Right renal pelvis (tissue), 4 donors: ENCODE results near the gene UGT1A6. TPM values are rescaled to one million over a fixed set of nuclear protein-coding genes. Genes with fewer than 3 reads are reported as not detected.

Experiments
- DNase-seq, 4 donors: peaks; one replicate each; pipeline ENCODE4 v3.0.0-alpha.2; 2013; ENCODE audit warnings: low read depth in 4 of 4, low spot score in 3 of 4, missing footprints in 1 of 4
- polyA plus RNA-seq, 4 donors: library from polyadenylated mRNA; unstranded; fragments of 120-200 nt; gene quantifications; one replicate each; pipeline ENCODE4 v1.2.1, GENCODE V29; 2013; ENCODE audit not compliant: insufficient read length in 4 of 4

Gene UGT1A6
- polyA plus RNA-seq, 4 donors = 2.8 to 5.3 (median 3.6) TPM

DNA sequence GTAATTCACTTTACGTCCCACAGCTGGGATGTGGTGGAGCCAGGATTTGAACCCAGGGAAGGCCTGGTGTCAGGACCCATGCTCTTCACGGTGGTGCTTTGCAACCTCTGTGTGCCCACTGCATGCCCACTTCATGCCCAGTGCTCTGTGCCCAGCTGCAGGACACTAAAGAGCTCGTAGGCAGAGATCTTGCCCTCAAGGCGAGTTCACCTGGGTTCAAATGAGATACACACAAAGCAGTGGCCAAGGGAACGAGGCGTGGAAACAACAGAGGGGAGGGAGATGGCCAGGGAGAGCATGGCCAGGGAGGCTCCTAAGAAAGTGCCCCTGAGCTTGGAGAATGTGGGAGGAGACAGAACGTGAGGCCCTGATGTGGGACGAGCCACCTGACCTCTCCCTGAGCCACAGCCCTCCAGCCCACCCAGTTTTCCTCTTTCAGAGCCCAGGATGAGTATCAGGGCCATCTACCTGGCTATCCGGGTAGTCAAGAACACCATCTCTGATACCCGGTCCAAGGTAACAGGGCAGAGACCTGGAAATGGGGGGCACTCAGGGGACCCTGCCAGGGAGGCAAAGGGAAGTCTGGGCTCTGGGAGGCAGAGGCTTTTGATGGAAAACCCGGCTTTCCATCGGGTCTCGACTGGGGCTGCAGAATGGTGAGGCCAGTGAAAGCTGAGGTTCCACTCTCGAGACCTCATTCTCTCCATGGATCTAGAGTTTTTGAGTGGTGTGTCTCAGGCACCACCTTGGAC is 105.8 kb downstream of the UGT1A6 start:
- no peak for DNase-seq

- no peak for DNase-seq
These were observed 106.5 kb downstream of the UGT1A6 start for GRCh38 chr2:233799087-233799665.

GRCh38 chr2:233799716-233800115 is 107.0 kb downstream of the UGT1A6 start:
- no peak for DNase-seq

DNA sequence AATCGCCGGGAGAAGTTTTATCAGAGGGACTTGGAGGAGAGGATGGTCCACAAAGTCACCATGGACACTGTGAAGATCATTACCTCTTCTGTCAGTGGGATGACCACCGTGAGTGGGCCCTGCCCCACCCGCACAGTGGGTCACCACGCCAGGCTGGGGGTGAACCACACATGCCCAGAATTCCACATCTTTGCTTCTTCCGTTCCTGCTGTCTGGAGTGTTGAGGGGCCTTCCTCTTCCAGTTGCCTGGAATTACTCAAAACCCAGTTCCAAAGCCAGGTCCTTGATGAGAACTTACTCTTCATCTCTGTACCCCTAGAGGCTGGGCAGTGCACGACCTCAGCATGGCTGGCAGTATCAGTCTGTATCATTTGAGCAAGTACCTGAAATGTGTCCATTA is 107.5 kb downstream of the UGT1A6 start:
- DNase-seq = no peak

DNA sequence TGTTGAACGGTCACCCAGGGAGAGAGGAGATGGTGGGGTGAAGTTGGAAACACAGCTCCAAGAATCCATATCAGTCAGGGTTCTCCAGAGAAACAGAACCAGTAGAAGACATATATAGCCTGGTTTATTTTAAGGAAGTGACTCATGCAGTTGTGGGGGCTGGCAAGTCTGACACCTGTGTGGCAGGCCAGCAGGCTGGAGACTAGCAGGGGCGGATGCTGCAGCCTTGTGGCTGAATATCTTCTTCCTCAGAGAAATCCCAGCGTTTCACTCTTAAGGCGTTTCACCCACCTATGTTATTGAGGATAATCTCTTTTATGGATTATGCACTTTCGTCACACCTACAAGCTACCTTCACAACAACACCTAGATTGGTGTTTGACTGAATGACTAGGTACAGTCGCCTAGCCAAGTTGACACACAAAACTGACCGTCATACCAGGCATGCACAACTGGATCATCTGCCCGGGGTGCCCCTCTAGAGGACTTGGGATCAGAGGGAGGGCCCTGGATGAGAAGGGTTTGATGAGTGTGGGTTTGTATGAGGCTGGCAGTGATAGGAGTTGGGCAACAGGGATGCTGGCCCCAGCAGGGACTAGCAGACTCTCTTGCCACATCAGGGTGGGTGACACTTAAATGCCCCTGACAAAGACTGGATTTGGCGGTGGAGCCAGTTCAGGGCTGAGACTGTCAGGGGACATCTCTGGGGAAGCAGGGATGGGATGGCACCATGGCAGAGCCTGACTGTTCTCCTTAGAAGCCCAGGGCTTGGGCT is 108.9 kb downstream of the UGT1A6 start:
- no peak for DNase-seq

DNA sequence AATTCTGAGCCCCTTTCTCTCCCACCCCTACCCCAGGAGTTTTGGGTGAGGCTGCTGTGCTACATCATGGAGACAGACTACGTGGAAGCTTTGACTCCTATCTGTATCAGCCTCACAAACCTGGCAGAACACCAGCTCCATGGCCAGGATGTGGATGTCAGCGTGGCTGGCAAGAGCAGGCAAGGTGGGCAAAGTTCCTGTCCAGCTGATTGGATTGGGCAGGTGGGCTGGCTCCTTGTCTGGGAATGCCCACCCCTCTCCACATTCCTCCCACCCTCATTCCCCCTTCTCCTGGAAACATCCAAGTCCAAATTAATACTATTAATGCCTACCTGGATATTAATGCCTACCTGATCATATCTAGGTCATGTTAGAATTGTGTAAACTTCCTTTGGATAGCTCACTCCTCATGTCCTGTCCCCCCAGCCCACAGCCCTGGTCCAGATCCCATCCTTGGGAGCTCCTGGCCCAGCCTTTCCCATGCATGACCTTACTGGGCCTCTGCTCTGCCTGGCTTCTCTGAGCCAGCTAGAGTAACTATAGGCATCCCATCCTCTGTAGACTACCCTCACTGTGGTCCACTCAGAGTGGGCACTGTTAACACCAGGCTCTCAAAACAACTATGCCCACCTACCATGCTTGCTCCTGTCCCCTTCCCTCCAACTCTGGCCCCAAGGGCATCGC is 109.6 kb downstream of the UGT1A6 start:
- no peak for DNase-seq

GRCh38 chr2:233803292-233803911 is 110.7 kb downstream of the UGT1A6 start:
- DNase-seq = no peak

- DNase-seq = no peak
These were observed 111.3 kb downstream of the UGT1A6 start for GRCh38 chr2:233803994-233804393.

GRCh38 chr2:233807215-233807865 is 114.7 kb downstream of the UGT1A6 start:
- DNase-seq = no peak

GRCh38 chr2:233807966-233808935 is 115.6 kb downstream of the UGT1A6 start:
- DNase-seq = no peak

DNA sequence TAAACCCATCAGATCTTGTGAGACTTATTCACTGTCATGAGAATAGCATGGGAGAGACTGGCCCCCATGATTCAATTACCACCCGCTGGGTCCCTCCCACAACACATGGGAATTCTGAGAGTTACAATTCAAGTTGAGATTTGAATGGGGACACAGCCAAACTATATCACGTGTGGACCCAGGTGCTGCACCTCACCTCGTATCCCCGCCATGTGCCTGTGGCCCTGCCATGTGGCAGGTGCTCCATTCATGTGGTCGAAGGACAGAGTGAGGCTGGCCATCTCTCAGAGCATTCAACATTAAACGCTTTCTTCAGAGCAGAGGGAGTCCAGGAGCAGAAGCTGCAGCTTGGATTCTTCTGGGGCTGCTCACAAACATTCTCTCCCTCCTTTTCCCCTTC is 117.7 kb downstream of the UGT1A6 start:
- DNase-seq = no peak

DNA sequence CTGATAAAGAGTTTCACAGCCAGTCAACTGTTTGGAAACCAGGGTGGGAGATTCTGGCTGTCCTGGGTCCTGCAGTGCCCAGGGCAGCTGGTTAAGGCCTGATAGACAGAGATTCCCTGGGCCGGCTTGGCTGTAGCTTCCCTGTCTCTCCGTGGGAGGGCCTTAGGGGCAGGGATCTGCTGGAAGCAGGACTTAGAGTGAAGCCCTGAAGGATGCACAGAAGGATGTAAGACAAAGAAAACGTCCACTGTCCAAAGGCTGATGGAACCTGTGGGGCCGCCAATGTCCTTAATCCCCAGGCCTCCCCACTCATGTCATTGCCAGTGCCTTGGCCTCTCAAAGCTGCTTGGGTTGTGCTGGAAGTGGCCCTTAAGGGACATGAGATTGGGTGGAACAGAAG is 118.4 kb downstream of the UGT1A6 start:
- no peak for DNase-seq

GRCh38 chr2:233811732-233812131 is 119.0 kb downstream of the UGT1A6 start:
- no peak for DNase-seq

DNA sequence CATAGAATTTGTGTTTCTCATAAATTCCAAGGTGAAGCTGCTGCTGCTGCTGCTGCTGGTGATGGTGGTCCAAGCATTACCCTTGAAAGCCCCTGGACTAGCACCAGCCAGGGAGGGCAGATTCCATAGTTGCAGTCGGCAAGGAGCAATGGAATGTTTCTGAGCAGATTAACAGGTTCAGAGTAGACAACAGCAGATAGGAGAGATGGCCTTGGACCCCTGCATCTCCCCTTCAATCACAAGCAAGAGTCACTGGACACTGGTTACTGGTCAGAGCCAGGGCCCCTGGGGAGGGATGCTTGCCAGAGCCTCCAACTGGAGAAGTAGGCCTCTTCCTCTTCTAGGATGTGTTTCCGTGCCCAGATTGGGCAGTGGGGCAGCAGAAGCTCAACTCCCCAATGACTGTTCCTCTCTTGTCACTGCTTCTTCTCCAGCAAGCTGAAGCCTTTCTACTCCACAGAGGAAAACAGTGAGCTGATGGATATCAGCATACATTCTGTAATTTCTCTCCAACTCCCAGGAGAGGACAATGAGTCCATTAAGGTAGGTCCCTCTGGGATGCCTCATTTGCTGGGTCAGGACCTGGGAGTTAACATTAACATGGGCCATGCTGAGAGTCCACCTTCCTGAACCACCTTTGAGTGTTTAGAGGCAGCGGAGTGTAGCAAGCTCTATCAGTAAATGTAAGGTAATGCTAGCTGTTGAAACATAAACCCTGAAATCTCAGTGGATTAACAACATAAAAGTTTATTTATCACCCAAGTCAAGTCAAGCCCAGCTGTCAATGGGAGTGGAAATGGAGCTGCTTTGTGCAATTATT is 120.8 kb downstream of the UGT1A6 start:
- peak in 2 of 4 donors; percentile 29 to 44 for DNase-seq

DNA sequence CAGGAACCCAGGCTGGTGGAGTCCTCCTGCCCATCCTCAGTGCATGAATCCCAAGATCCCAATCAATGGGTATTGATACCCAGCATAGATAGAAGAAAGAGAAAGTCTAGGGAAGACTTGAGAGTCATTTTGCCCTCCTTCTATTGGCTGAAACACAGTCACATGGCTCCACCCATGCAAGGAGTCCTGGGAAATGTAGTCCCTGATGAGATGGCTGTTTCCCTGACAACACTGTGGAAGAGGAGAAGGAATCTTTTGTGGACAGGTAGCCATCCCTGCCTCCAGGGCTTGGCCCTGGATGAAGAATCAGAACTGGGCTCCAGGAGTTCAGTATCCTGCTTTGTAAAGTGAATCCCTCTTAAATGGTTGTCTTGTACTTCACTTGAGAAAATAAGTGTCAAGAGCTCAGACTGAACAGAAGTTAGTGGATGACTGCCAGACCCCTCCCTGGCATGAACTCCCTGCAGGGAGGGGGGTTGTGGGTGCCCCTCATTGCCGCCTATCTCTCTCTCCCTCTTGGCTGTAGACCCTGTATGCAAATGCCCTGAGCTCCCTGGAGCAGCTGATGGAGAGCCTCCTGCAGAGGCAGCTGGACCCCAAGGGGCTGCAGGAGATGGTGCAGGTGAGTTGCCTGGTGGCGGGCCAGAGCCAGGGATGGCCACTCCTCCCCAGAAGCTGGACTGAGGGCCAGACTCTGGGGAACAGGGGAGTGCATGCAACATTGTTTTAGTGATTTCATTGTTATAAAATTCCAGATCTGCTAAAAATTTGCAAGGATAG is 121.6 kb downstream of the UGT1A6 start:
- peak in 1 of 4 donors; percentile 10 for DNase-seq

DNA sequence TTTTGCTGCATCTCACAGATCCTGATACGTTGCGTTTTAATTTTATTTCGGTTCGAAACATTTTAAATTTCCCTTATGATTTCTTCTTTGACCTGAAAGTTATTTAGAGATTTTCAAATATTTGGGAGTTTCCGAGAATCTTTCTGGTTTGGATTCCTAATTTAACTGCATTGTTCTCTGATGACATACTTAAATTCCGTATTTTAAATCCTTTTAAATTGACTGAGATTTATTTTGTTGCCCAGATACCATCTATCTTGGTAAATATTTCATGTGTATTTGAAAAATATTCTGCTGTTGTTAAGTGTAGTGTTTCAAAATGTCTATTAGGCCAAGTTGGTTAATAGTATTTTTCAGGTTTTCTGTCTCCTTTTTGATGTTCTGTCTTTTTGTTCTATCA is 123.2 kb downstream of the UGT1A6 start:
- no peak for DNase-seq

GRCh38 chr2:233816334-233816733 is 123.6 kb downstream of the UGT1A6 start:
- DNase-seq = no peak
